Measurements from ENCODE around the gene PRODH.
"Not testable (repeated sequence)": the region's sequence is repeated elsewhere in the genome, so short reads cannot be mapped to it uniquely, and the experiment has no call there.

The PRODH gene

DNA sequence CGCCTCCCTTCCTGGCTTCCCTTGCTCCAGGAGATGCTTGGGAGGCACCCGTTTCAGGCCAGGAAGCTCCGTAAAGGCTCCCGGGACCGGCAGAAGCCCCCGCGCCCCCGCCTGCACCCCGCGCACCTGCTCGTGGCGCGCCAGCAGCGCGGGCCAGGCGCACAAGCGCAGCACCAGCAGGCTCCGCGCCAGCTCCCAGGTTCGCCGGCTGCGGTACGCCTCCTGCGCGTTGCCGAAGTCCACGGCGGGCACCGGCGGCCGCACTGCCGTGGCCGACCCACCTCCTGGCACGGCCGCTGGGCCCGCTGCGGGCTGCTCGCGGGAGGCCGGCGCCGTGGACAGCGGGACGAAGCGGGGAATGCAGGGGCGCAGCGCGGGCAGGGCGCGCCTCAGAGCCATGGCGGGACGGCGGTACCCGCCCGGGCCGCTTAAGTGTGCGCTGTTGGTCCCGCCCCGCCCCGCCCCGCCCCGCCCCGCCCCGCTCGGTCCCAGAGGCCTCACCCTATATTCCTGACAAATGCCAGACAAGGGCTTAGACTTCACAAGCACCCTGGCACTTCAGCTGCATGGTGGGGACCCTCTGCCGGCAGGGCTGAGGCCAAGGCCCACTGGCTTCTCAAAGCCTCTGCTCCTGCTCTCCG, at the start of gene PRODH:
Gene PRODH, minus strand, starts transcription at position 405 of the 641 bp plus-strand sequence. Its CDS starts 6 bp downstream, at position 399.
- no peak for DNase-seq (ENCODE audit: low spot score)

DNA sequence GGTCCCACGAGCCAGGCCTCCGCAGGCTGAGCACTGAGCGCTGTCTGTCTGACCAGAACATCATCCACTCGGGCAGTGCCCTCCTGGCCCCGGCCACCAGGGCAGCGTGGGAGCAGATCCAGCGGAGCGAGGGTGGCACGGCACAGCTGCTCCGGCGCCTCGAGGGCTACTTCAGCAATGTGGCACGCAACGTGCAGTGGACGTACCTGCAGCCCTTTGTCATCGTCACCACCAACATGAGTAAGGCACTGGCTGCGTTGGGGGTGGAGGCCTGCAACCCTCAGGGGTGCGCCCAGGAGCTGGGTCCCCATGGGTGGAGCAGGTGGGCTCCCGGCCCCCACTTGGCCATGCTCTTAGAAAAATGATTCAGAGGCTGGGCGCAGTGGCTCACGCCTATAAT, 49.7 kb upstream of the PRODH start:
- no peak for DNase-seq (ENCODE audit: low spot score)

- no peak for DNase-seq (ENCODE audit: low spot score)
These were observed 48.5 kb upstream of the PRODH start for GRCh38 chr22:18984564-18984963.

DNA sequence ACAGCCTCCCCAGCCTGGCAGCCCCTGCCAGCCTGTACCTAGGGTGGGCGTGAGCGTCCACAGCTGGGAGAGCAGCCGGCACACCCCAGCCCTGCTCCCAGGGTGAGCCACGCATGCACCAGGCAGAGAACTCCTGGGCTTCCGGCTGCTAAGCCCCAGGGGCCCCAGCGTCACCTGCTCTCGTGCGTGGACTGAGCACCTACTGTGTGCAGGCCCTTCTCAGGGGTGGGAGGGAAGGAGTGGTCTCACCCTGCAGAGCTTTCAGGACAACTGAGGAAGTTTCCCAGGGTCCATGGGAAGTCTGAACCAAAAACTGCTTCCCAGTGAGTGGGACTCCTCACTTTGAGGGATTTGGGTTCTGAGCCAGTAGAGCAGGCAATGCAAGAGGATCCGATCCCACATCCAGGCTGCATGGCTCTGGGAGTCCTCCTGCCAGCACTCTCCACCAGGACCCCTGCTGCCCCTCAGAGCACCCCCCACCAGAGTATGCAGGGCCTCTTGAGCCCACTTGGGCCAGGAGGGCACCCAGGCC, 47.1 kb upstream of the PRODH start:
- no peak for DNase-seq (ENCODE audit: low spot score)

DNA sequence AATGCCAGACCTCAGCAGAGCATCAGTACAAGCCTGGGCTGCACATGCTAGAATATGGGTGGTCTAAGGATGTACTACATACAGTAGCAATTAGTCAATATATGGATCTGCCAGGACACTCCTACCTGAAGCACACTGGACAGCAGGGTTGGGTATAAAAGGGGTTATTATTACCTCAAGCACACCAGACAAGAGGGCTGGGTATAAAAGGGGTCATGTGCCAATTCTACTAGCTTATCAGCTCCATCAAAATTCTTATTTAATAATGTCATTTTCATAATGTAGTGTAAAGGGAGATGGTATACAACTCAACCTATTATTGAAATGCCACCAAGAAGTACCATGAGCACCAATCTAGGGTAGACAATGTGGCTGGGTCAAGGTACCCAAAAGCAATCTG, 44.7 kb upstream of the PRODH start:
- no peak for DNase-seq (ENCODE audit: low spot score)

DNA sequence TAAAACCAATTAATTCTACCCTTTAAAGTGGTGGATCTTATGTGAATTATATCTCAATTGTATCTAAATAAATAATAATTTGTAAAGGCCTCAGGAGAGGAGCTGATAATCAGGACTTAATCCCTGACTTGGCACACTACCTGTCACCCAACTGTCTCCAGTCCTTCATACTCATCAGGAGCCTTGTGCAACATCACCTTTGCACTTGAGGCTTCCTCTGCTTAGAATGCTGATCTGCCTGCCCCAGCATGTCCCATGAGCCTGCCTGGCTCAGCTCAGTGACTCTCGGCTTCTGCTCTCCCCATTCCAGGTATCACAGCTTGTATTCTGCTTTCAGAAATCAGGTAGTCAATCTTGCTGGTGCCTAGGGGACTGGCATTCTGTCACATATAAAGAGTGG, 43.9 kb upstream of the PRODH start:
- no peak for DNase-seq (ENCODE audit: low spot score)

DNA sequence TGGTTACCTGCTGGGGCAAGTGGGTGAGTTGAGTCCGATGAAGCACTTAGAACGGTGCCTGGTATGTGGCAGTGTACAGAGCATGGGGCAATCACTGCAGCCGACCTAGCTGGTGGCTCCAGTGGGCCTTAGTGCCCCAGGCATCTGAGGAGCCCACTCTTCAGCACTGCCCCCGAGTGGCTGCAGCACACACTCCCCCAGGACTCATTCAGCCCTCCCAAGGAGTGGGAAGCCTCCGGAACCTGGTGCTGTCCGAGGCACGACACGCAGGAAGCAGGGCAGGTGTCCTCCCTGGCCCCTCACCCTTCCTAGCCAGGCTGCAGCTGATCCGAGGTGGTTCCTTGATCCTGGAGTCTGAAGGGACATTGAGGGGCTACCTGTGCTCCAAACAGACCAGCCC, 42.4 kb upstream of the PRODH start:
- DNase-seq (ENCODE audit: low spot score): no peak

DNA sequence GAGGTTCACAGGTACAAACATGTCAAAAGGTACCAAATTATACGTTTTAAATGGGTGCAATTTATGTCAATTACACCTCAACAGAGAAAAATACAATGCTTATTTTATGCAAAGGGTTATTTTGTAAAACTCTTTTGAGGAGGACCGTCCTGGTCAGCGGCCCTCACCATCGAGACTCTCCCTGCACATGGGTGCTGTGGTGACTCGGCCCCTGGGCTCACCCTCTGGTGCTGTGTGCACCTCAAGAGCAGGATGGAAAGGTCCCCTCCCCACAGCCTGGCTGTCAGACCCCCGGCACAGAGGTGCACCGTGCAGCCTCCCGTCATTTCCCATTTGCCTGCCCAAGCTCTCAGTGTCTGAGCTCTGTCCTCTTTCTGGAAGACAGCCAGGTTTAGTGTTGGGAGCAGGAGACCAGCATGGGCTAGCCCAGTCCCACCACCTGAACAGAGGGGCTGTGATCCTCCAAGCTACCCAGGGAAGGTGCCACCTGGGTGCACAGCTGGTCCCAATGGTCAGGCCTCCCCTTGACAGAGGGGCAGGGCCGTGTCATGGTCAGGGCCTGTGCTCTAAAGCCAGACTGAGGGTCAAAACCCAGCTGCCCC, 41.8 kb upstream of the PRODH start:
- no peak for DNase-seq (ENCODE audit: low spot score)

DNA sequence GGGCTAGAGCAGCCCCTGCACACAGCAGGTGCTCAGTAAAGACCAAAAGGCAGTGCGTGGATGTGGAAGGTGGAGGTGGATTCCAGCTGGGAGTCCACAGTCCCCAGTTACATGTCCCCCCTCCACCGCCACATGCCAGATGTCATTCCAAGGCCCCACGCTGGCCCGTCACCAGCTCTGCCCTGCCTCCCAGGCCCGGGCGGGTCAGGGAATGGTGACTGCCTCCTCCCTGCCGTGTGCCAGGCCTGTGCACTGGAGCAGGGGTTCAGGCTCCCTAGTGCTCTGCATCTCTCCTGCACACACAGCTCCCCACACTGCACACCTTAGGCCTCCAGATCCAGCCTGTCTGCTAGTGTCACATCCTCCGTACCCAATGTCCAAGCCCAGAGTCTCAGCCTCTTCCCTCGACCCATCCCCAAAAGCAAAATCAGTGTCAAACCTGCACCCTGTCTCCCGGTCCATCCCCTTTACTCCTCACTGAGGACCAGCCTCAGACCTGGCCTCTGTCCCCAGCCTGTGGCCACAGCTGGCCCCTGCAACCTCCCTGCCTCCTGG, 40.2 kb upstream of the PRODH start:
- no peak for DNase-seq (ENCODE audit: low spot score)

DNA sequence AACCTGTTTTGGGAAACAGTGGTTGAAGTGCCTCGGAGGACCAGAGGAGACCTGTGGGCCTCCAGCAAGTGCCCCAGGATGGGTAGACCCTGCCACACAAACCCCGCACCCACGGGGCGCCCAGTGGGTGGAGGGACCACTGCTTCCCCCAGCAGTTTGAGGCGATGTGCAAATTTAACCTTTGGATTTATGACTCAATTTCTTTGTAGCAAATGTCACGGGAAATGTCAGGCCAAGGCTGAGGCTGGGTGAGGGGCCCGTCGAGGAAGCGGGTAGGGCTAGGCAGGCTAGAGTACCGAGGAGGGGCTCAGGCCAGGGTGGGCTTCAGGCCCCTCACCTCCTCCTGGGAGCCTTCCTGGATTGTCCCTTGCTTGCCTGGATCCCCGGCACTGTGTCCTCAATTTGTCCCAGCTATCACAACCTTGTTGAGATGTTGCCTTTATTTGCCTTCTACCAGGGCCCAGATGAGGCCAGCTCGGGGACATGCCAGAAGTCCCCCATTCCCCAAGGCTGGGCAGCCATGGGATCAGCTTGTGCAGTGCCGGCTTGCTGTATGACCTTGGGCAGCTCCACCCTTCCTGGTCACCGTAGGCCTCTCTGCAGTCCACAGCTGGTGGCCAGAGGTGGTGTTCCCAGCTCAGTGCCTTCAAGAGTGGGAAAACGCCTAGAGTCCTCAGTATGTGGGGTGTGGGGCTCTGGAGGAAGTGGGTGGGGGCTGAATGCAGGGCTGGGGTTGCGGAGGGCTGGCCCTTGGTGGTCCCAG, 39.5 kb upstream of the PRODH start:
- no peak for DNase-seq (ENCODE audit: low spot score)

- no peak for DNase-seq (ENCODE audit: low spot score)
These were observed 38.5 kb upstream of the PRODH start for GRCh38 chr22:18974477-18975180.

- no peak for DNase-seq (ENCODE audit: low spot score)
These were observed 37.4 kb upstream of the PRODH start for GRCh38 chr22:18973264-18974031.

DNA sequence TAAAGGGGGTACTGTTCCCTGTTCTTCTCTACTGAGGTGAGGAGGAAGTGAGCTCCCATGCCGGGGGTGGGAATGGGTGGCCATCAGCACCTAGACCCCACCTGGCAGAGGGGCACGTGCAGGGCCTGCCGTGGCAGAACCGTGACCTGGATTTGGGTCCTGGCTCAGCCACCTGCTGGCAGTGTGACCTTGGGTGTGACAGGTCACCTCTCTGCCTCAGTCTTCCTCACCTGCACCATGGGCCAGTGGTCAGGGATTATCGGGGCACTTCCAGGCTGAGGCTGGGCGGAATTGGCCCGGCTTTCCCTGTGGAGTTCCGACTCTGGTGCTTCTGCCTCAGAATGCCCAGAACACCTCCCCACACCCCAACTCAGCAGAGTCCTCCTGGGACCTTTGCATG, 36.5 kb upstream of the PRODH start:
- DNase-seq (ENCODE audit: low spot score): not testable (repeated sequence)

GRCh38 chr22:18972029-18972428, 35.9 kb upstream of the PRODH start:
- not testable (repeated sequence) for DNase-seq (ENCODE audit: low spot score)

DNA sequence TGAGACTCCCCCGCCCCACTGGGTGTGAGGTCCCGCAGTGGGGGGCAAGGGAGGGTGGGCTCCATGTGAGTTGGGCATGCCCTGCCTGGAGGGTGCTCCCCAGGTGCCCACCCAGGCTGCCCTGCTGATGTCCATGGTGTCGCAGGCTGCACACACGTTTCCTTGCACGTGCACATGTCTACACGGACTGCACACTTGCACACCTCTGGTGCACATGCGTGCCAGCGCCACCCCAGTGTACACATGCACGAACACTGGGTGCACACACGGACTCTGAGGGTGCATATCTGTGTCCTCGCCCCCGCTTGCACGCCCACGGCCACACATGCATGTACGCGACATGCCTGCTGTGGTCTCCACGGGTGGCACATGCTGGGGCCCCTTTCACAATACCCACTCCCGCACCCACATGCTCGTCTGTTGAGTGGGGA, 35.2 kb upstream of the PRODH start:
- DNase-seq (ENCODE audit: low spot score): no peak

DNA sequence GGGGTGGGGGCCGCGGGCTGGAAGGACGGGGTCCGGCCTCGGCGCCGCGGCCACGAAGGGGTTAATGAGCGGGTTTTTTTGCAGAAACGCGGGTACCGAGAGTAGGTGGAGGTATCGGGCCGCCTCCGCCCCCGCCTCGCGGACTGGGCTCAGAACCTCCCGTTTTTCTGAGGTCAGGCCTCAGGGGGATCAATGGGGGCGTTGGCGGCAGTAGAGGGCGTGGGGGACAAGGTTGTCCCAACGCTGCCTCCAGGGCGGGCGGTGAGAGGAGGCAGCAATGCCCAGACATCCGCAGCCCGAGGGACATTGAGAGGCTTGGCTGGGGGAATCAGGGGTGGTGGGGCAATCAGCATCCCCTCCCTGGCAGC, 34.8 kb upstream of the PRODH start:
- DNase-seq (ENCODE audit: low spot score): no peak

GRCh38 chr22:18970176-18970947, 34.3 kb upstream of the PRODH start:
- DNase-seq (ENCODE audit: low spot score): peak; percentile 81

GRCh38 chr22:18969158-18969942, 33.3 kb upstream of the PRODH start:
- not testable (repeated sequence) for DNase-seq (ENCODE audit: low spot score)

GRCh38 chr22:18968011-18968749, 32.1 kb upstream of the PRODH start:
- DNase-seq (ENCODE audit: low spot score): peak; percentile 73

Measured in iPS-NIHi11 (cell line).